ENCODE data around the gene EIF4G3. TPM values are rescaled to one million over a fixed set of nuclear protein-coding genes. Genes with fewer than 3 reads are reported as not detected.
"Not testable (repeated sequence)": the region's sequence is repeated elsewhere in the genome, so short reads cannot be mapped to it uniquely, and the experiment has no call there.

Gene EIF4G3
- total RNA-seq, 1 experiment from 2014 or later: 87.6 TPM

GRCh38 chr1:21201650-21202049 is 25.0 kb upstream of the EIF4G3 start:
- no peak for DNase-seq (ENCODE audit: unreplicated experiment)
- CTCF ChIA-PET: interaction anchor here (0.6 to 2.0 kb wide), 2 partner anchors 15 to 23 kb away, joined by 3 to 7 read pairs; no protein-coding TSS in a partner anchor
- Mint-ChIP-seq H3K9me3 (ENCODE audit: unreplicated experiment) (no peaks in the 10 kb centered on the region), H3K27ac (ENCODE audit: low read depth, unreplicated experiment) (no peak overlapping the region), H3K4me1 (ENCODE audit: insufficient read depth, unreplicated experiment) (peaks cover 5% of the 10 kb centered on the region), H3K27me3 (ENCODE audit: insufficient read depth, unreplicated experiment) (no peaks in the 10 kb centered on the region), H3K4me3 (ENCODE audit: unreplicated experiment) (no peak overlapping the region), H3K36me3 (ENCODE audit: insufficient read depth, unreplicated experiment) (no peaks in the 10 kb centered on the region)
- no TSS peak for BruUV-seq (replicated peaks)
- TF ChIP-seq CTCF (IDR thresholded peaks at IDR 0.05; ENCODE audit: unreplicated experiment): no peak
- intact Hi-C loops (cut with micrococcal nuclease): no loop called here
- POLR2A ChIA-PET: interaction anchor here (1.0 kb wide), 1 partner anchor 415 kb away, joined by 4 read pairs; no protein-coding TSS in a partner anchor

GRCh38 chr1:21201238-21201637 is 24.5 kb upstream of the EIF4G3 start:
- DNase-seq (ENCODE audit: unreplicated experiment); H3K36me3 Mint-ChIP-seq (ENCODE audit: insufficient read depth, unreplicated experiment); H3K27me3 Mint-ChIP-seq (ENCODE audit: insufficient read depth, unreplicated experiment); H3K4me1 Mint-ChIP-seq (ENCODE audit: insufficient read depth, unreplicated experiment); intact Hi-C loops (cut with micrococcal nuclease); BruUV-seq (replicated peaks); H3K27ac Mint-ChIP-seq (ENCODE audit: low read depth, unreplicated experiment); H3K9me3 Mint-ChIP-seq (ENCODE audit: unreplicated experiment); H3K4me3 Mint-ChIP-seq (ENCODE audit: unreplicated experiment): not testable (repeated sequence)
- POLR2A ChIA-PET: interaction anchor here (1.0 kb wide), 1 partner anchor 415 kb away, joined by 4 read pairs; no protein-coding TSS in a partner anchor
- CTCF ChIA-PET: interaction anchor here (2.0 kb wide), 1 partner anchor 15 kb away, joined by 7 read pairs; no protein-coding TSS in a partner anchor

- DNase-seq (ENCODE audit: unreplicated experiment): peak; percentile 56
These were observed 24.1 kb upstream of the EIF4G3 start for GRCh38 chr1:21200767-21201166.

GRCh38 chr1:21198929-21199328 is 22.2 kb upstream of the EIF4G3 start:
- ChIA-PET POLR2A (no interaction called here), CTCF (interaction anchor here (0.5 kb wide), 1 partner anchor 17 kb away, joined by 4 read pairs; no protein-coding TSS in a partner anchor)
- Mint-ChIP-seq H3K27me3 (ENCODE audit: insufficient read depth, unreplicated experiment) (no peaks in the 10 kb centered on the region), H3K4me1 (ENCODE audit: insufficient read depth, unreplicated experiment) (peaks cover 9% of the 10 kb centered on the region), H3K36me3 (ENCODE audit: insufficient read depth, unreplicated experiment) (no peaks in the 10 kb centered on the region), H3K9me3 (ENCODE audit: unreplicated experiment) (no peaks in the 10 kb centered on the region), H3K27ac (ENCODE audit: low read depth, unreplicated experiment) (no peak overlapping the region), H3K4me3 (ENCODE audit: unreplicated experiment) (no peak overlapping the region)
- TF ChIP-seq CTCF (IDR thresholded peaks at IDR 0.05; ENCODE audit: unreplicated experiment): no peak
- intact Hi-C loops (cut with micrococcal nuclease): loop anchor here (5.0 kb wide), 1 partner anchor 412 kb away; the partner anchor contains the start of gene HP1BP3
- no TSS peak for BruUV-seq (replicated peaks)
- DNase-seq (ENCODE audit: unreplicated experiment): no peak

More at GRCh38 chr1:21200767-21201166, 24.1 kb upstream of the EIF4G3 start:
- H3K9me3 Mint-ChIP-seq (ENCODE audit: unreplicated experiment): no peaks in the 10 kb centered on the region
- H3K4me3 Mint-ChIP-seq (ENCODE audit: unreplicated experiment): no peak overlapping the region
- no peaks in the 10 kb centered on the region for H3K36me3 Mint-ChIP-seq (ENCODE audit: insufficient read depth, unreplicated experiment)
- peaks cover 5% of the 10 kb centered on the region for H3K4me1 Mint-ChIP-seq (ENCODE audit: insufficient read depth, unreplicated experiment)
- H3K27me3 Mint-ChIP-seq (ENCODE audit: insufficient read depth, unreplicated experiment): no peaks in the 10 kb centered on the region
- intact Hi-C loops (cut with micrococcal nuclease): no loop called here
- ChIA-PET CTCF (interaction anchor here (0.6 kb wide), 1 partner anchor 505 kb away, joined by 5 read pairs; no protein-coding TSS in a partner anchor), POLR2A (interaction anchor here (0.7 to 1.0 kb wide), 3 partner anchors 202 to 414 kb away, joined by 3 to 4 read pairs (median 3); no protein-coding TSS in a partner anchor)
- no TSS peak for BruUV-seq (replicated peaks)
- H3K27ac Mint-ChIP-seq (ENCODE audit: low read depth, unreplicated experiment): no peak overlapping the region
- TF ChIP-seq CTCF (IDR thresholded peaks at IDR 0.05; ENCODE audit: unreplicated experiment): no peak

Data from MCF 10A (cell line).